Parathyroid adenoma (tissue), 2 donors: ENCODE measurements around the gene CMTM8.

Experiments used
- H2AFZ ChIP-seq: fragments of 300-600 bp; sonication (generic); one replicate; pipeline ENCODE4 v1.7.0; 2017; ENCODE audit warnings: antibody characterized with exemption, mild to moderate bottlenecking
- H3K27ac ChIP-seq: fragments of 300-600 bp; sonication (generic); one replicate; pipeline ENCODE4 v1.7.0; 2017
- H3K27me3 ChIP-seq: fragments of 300-600 bp; sonication (generic); one replicate; pipeline ENCODE4 v1.7.0; 2017; ENCODE audit warnings: low read length; ENCODE audit not compliant: control insufficient read depth, insufficient read depth
- H3K36me3 ChIP-seq: fragments of 300-600 bp; sonication (generic); one replicate; pipeline ENCODE4 v1.7.0; 2017; ENCODE audit warnings: low read length; ENCODE audit not compliant: control insufficient read depth, insufficient read depth
- H3K4me1 ChIP-seq: fragments of 300-600 bp; sonication (generic); one replicate; pipeline ENCODE4 v1.7.0; 2017; ENCODE audit warnings: control low read depth
- H3K4me2 ChIP-seq: fragments of 300-600 bp; sonication (generic); one replicate; pipeline ENCODE4 v1.7.0; 2017; ENCODE audit warnings: low read length
- H3K4me3 ChIP-seq: fragments of 300-600 bp; sonication (generic); one replicate; pipeline ENCODE4 v1.7.0; 2017; ENCODE audit warnings: low read depth, low read length
- H3K79me2 ChIP-seq: fragments of 300-600 bp; sonication (generic); one replicate; pipeline ENCODE4 v1.7.0; 2017; ENCODE audit warnings: control low read depth
- H3K9ac ChIP-seq: fragments of 300-600 bp; sonication (generic); one replicate; pipeline ENCODE4 v1.7.0; 2017; ENCODE audit warnings: mild to moderate bottlenecking
- H3K9me3 ChIP-seq: fragments of 300-600 bp; sonication (generic); one replicate; pipeline ENCODE4 v1.7.0; 2017; ENCODE audit warnings: low read length; ENCODE audit not compliant: control insufficient read depth
- CTCF ChIP-seq: fragments of 300-600 bp; sonication (generic); IDR thresholded peaks from one replicate; pipeline ENCODE4 v1.7.0; 2017; ENCODE audit warnings: antibody characterized with exemption, mild to moderate bottlenecking
- donor health status: primary hyperparathyroidism.

Gene CMTM8

GRCh38 chr3:32216172-32216783 is 22.2 kb upstream of the CMTM8 start:
- no peaks in the 10 kb centered on the region for H3K27me3 ChIP-seq
- H2AFZ ChIP-seq, result no peak overlapping the region
- H3K36me3 ChIP-seq, result no peaks in the 10 kb centered on the region
- no peak overlapping the region for H3K4me3 ChIP-seq
- TF ChIP-seq CTCF, result no peak
- no peaks in the 10 kb centered on the region for H3K4me1 ChIP-seq
- H3K9me3 ChIP-seq, result no peaks in the 10 kb centered on the region
- H3K9ac ChIP-seq, result no peak overlapping the region
- no peak overlapping the region for H3K4me2 ChIP-seq
- no peaks in the 10 kb centered on the region for H3K79me2 ChIP-seq
- H3K27ac ChIP-seq, result no peak overlapping the region

DNA sequence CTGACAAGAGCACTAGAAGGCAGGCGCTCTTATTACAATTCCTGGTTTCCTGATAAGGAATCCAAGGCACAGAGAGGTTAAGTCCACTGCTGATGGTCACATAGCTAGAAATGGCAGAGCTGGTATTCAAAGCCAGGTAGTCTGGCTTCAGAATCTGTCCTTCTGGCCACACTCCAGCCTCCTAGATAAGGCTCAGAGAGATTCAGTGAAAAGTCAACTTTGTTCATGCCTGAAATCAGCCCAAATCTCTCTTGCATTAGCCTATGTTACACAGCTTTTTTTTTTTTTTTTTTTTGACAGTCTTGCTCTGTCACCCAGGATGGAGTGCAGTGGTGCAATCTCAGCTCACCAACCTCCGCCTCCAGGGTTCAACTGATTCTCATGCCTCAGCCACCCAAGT is 21.1 kb upstream of the CMTM8 start:
- no peak for TF ChIP-seq CTCF
- Histone ChIP-seq H3K27me3 (no peaks in the 10 kb centered on the region), H3K4me3 (no peak overlapping the region), H3K9me3 (no peaks in the 10 kb centered on the region), H3K9ac (no peak overlapping the region), H3K4me1 (no peaks in the 10 kb centered on the region), H3K27ac (no peak overlapping the region), H3K36me3 (no peaks in the 10 kb centered on the region), H2AFZ (no peak overlapping the region), H3K79me2 (no peaks in the 10 kb centered on the region), H3K4me2 (no peak overlapping the region)

GRCh38 chr3:32219537-32219936 is 18.9 kb upstream of the CMTM8 start:
- Histone ChIP-seq H3K79me2 (no peaks in the 10 kb centered on the region), H3K4me2 (no peak overlapping the region), H2AFZ (no peak overlapping the region), H3K27me3 (no peaks in the 10 kb centered on the region), H3K4me1 (no peaks in the 10 kb centered on the region), H3K36me3 (no peaks in the 10 kb centered on the region), H3K9ac (no peak overlapping the region), H3K9me3 (no peaks in the 10 kb centered on the region), H3K27ac (no peak overlapping the region), H3K4me3 (no peak overlapping the region)
- TF ChIP-seq CTCF, result no peak

DNA sequence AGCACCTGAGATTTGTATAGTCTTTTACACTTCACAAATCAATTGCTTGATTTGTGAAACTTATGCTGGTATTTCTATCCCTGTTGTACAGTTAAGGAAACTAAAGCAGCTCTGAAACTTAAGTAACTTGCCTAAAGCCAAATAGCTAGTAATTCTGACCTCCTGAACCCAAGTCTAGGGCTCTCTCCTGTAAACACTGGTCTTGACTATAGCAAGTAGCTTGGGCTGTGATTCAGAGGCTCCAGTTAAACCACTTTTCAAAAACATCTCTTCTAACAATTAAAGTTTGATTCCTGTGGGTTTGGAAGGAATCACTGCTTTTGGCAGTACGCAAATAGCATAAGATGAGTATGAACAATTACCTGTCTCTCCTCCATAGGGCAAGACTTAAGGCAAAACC is 18.5 kb upstream of the CMTM8 start:
- H3K4me2 ChIP-seq, result no peak overlapping the region
- H3K27ac ChIP-seq, result no peak overlapping the region

More for the DNA sequence above, 18.5 kb upstream of the CMTM8 start:
- Histone ChIP-seq H3K9me3 (no peaks in the 10 kb centered on the region), H3K79me2 (no peaks in the 10 kb centered on the region), H2AFZ (no peak overlapping the region), H3K36me3 (no peaks in the 10 kb centered on the region), H3K4me3 (no peak overlapping the region), H3K27me3 (no peaks in the 10 kb centered on the region), H3K4me1 (no peaks in the 10 kb centered on the region), H3K9ac (no peak overlapping the region)
- TF ChIP-seq CTCF, result no peak
